Bronchial epithelial cell (primary cell): ENCODE results near the gene SPNS2. TPM values are rescaled to one million over a fixed set of nuclear protein-coding genes. Genes with fewer than 3 reads are reported as not detected.

ENCODE experiments used
- DNase-seq: peaks from one replicate; pipeline ENCODE4 v3.0.0-alpha.2; 2010; ENCODE audit warnings: low read depth
- FAIRE-seq: peaks from 2 replicates; lab custom pipeline; 2011; peaks lifted over from hg19 to GRCh38; lab: Jason Lieb, UNC
- H3K27me3 ChIP-seq: 2 replicates; pipeline ENCODE4 v1.5.1; 2011; ENCODE audit warnings: low read length; ENCODE audit not compliant: control insufficient read depth, insufficient read depth
- H3K36me3 ChIP-seq: 2 replicates; pipeline ENCODE4 v1.5.1; 2011; ENCODE audit warnings: low read length; ENCODE audit not compliant: control insufficient read depth, insufficient read depth
- H3K4me3 ChIP-seq: 2 replicates; pipeline ENCODE4 v1.5.1; 2011; ENCODE audit warnings: mild to moderate bottlenecking, low read depth, low read length, control low read depth
- CTCF ChIP-seq: IDR thresholded peaks from 2 replicates; pipeline ENCODE4 v1.5.1; 2011; ENCODE audit warnings: mild to moderate bottlenecking, moderate library complexity, low read length, control low read depth, inconsistent platforms; ENCODE audit not compliant: insufficient read depth, severe bottlenecking
- total RNA-seq: library from RNA; depleted of rRNA; stranded (reverse); fragments of >200 nt; gene quantifications from 2 replicates; pipeline ENCODE4 v1.2.1, GENCODE V29; 2014

Gene SPNS2
- total RNA-seq, 1 donor from 2014 or later, result 3.9 TPM

GRCh38 chr17:4478318-4478830 is 20.3 kb upstream of the SPNS2 start:
- H3K27me3 ChIP-seq, result no peaks in the 10 kb centered on the region
- H3K36me3 ChIP-seq, result no peaks in the 10 kb centered on the region
- no peak overlapping the region for H3K4me3 ChIP-seq
- no peak for TF ChIP-seq CTCF
- FAIRE-seq (no peak), DNase-seq (no peak)

GRCh38 chr17:4479340-4479981 is 19.2 kb upstream of the SPNS2 start:
- DNase-seq (no peak), FAIRE-seq (peak; percentile 70)
- Histone ChIP-seq H3K4me3 (no peak overlapping the region), H3K36me3 (no peaks in the 10 kb centered on the region), H3K27me3 (no peaks in the 10 kb centered on the region)
- no peak for TF ChIP-seq CTCF

DNA sequence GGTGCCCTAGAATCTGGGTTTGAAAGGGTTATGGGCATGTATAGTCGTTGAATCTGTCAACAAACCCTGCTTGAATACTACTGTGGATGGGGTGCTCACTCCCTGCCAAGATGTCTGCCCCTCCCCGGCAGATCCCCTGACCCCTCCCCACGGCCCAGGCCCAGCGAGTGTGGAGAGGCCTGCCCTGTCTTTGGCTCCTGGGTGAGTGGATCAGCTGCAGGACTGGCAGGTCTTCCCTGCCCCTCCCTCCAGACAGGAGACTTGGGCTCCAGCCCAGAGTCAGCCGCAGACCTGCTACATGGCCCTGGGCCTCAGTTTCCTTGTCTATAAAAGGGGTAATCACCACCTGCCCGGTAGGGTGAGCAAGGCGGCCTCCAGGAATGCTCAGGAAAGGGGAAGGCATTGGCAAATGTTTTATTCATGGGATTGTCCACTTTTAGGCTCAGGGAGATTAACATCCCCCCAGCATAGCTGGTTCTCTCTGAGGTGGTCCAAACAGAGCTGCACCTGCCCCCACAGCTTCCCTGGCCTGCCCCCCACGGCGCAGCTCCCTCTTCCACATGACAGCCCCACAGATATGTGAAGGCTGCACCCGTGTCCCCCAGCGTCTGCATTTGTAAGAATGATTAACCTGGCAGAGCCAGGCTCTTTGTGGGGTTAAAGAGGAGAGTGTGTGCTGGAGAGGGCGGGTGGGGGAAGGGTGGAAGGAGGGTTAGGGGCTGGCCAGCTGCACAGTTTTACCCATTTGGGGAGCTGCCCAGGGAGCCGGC is 18.5 kb upstream of the SPNS2 start:
- no peaks in the 10 kb centered on the region for H3K36me3 ChIP-seq
- FAIRE-seq (no peak), DNase-seq (no peak)
- no peak overlapping the region for H3K4me3 ChIP-seq
- no peaks in the 10 kb centered on the region for H3K27me3 ChIP-seq
- no peak for TF ChIP-seq CTCF

DNA sequence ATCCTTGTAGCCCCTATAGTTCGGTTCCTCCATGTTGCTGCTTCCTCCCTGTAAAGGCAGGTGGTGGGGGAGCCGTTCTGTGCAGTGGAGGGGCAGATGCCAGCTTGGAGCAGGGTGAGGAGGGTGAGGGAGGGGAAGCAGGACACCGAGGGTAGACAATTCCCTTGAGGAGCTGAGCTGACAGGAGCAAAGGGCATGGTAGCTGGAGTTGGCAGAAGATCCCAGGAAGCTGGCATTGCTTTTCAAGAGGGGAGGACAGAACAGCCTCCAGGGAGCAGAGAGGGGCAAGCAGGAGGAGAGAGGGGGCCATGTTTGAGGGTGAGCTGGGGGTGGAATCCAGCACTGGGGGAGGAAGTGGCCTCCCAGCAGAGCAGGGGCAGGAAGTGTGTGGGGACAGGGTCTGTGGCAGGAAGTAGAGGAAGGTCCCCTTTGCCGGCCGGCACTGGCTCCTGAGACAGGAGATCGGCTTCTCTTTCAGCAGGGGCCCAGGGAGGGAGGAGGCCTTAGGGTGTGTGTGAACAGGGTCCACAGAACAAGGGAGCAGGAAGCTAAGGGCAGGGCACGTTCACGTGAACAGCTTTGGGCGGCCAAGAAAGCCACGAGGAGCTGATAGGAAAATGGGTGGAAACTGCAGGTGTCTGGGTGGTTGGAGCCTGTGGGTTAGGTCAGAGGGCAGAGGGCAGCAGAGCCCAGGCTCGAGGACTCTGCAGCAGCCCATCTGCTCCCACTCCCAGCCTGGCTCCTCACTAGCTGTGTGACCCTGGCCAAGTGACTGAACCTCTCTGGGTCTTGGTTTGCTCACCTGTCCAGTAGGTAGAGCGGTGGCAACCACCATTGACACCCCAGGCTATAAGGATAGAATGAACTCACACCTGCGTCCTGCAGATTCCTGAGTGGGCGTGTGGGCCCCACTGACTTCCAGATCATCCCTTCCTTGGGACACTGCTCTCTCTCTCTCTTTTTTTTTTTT is 17.5 kb upstream of the SPNS2 start:
- TF ChIP-seq CTCF, result no peak
- Histone ChIP-seq H3K4me3 (no peak overlapping the region), H3K27me3 (no peaks in the 10 kb centered on the region), H3K36me3 (no peaks in the 10 kb centered on the region)
- no peak for DNase-seq
- no peak for FAIRE-seq

DNA sequence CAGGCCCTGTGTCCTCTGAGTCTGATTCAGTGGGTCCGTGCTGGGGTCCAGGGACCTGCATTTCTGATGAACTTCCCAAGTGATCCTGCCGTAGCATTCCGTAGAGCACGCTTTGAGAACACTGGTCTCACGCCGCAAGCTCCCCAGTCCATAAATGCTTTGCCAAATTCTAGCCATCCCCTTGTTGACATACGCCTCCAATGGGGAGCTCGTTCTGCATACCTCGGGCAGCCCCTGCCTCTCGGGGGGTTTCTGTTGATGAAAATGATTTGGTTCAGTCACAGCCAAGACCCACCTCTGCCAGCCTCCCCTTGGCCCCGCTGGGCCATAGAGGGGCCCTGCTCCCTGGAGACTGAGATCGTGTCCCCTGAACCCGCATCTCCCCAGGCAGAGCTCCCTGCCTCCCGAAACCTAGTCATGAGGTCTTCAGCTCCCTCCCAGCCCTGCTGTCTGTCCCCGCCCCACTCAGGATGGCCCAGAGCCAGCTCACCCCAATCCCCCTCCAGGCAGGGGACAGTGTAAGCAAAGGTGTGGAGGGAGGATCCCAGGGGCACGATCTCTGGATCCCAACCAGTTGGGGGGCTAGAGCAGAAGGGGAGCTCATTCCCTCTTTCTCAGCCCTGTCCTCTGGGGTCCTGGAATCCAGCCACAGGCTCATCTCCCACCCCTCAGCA is 16.2 kb upstream of the SPNS2 start:
- DNase-seq (no peak), FAIRE-seq (no peak)
- TF ChIP-seq CTCF, result no peak
- Histone ChIP-seq H3K4me3 (no peak overlapping the region), H3K27me3 (no peaks in the 10 kb centered on the region), H3K36me3 (no peaks in the 10 kb centered on the region)
